HUES6 (cell line): ENCODE measurements around the gene NFIA.
"Not testable (repeated sequence)": the region's sequence is repeated elsewhere in the genome, so short reads cannot be mapped to it uniquely, and the experiment has no call there.

Source experiments
- H3K27ac ChIP-seq: 2 replicates; pipeline ENCODE4 v1.7.0; 2013; ENCODE audit warnings: low read depth, mild to moderate bottlenecking, low read length, inconsistent platforms
- H3K27me3 ChIP-seq: 2 replicates; pipeline ENCODE4 v1.6.1; 2013; ENCODE audit warnings: low read length; ENCODE audit not compliant: control insufficient read depth, insufficient read depth
- H3K36me3 ChIP-seq: 2 replicates; pipeline ENCODE4 v1.6.1; 2013; ENCODE audit warnings: low read length; ENCODE audit not compliant: control insufficient read depth, insufficient read depth
- H3K4me1 ChIP-seq: 2 replicates; pipeline ENCODE4 v1.6.1; 2013; ENCODE audit warnings: low read length; ENCODE audit not compliant: control insufficient read depth, insufficient read depth
- H3K4me3 ChIP-seq: 2 replicates; pipeline ENCODE4 v1.5.1; 2013; ENCODE audit warnings: low read depth, low read length
- H3K9ac ChIP-seq: one replicate; pipeline ENCODE4 v1.6.1; 2013; ENCODE audit warnings: mild to moderate bottlenecking, low read length
- H3K9me3 ChIP-seq: 2 replicates; pipeline ENCODE4 v1.6.1; 2013; ENCODE audit warnings: low read depth, low read length; ENCODE audit not compliant: control insufficient read depth, insufficient read depth

Gene NFIA

GRCh38 chr1:61067446-61068019, 14.8 kb upstream of the NFIA start:
- Histone ChIP-seq H3K9ac (no peak overlapping the region), H3K27me3 (peaks cover 5% of the 10 kb centered on the region; the same call in 1 of the 2 replicates), H3K36me3 (no peaks in the 10 kb centered on the region), H3K4me3 (no peak overlapping the region), H3K27ac (no peak overlapping the region), H3K9me3 (no peaks in the 10 kb centered on the region), H3K4me1 (no peaks in the 10 kb centered on the region; the same call in 1 of the 2 replicates)

DNA sequence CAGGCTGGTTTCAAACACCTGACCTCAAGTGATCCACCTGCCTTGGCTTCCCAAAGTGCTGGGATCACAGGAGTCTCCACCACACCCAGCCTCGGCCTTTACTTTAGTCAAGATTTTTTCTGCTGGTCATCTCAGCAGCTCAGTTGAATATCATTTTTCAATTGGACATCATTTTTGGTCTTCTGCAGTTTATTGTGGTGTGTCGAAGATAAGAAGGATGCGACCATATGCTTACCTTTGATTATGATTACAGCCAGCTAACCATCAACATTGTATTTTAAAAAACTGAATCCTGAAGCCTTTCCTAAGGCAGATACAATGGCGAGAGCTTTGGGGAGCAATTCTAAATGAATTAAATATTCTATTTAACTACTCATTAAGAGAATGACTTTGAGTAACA, 12.3 kb upstream of the NFIA start:
- Histone ChIP-seq H3K4me3 (no peak overlapping the region), H3K36me3 (no peaks in the 10 kb centered on the region), H3K27ac (no peak overlapping the region), H3K9ac (no peak overlapping the region), H3K27me3 (peaks cover 5% of the 10 kb centered on the region; the same call in 1 of the 2 replicates), H3K9me3 (no peaks in the 10 kb centered on the region), H3K4me1 (no peaks in the 10 kb centered on the region; the same call in 1 of the 2 replicates)

GRCh38 chr1:61071205-61072130, 10.9 kb upstream of the NFIA start:
- no peak overlapping the region for H3K27ac ChIP-seq
- H3K27me3 ChIP-seq, result peaks cover 5% of the 10 kb centered on the region; the same call in 1 of the 2 replicates
- H3K36me3 ChIP-seq, result no peaks in the 10 kb centered on the region
- no peak overlapping the region for H3K4me3 ChIP-seq
- peaks cover 2% of the 10 kb centered on the region; the same call in 1 of the 2 replicates for H3K4me1 ChIP-seq
- no peak overlapping the region for H3K9ac ChIP-seq
- no peaks in the 10 kb centered on the region for H3K9me3 ChIP-seq

- H3K27me3 ChIP-seq, result peaks cover 14% of the 10 kb centered on the region
- H3K36me3 ChIP-seq, result no peaks in the 10 kb centered on the region
- no peak overlapping the region for H3K27ac ChIP-seq
- no peaks in the 10 kb centered on the region for H3K9me3 ChIP-seq
- peaks cover 8% of the 10 kb centered on the region for H3K4me1 ChIP-seq
- H3K4me3 ChIP-seq, result no peak overlapping the region
- H3K9ac ChIP-seq, result no peak overlapping the region
Measured at GRCh38 chr1:61073871-61074270, 8.5 kb upstream of the NFIA start.

- peaks cover 24% of the 10 kb centered on the region for H3K4me1 ChIP-seq
- H3K27ac ChIP-seq, H3K9me3 ChIP-seq, H3K9ac ChIP-seq, H3K36me3 ChIP-seq: not testable (repeated sequence)
- peak overlapping the region; percentile 84 for H3K4me3 ChIP-seq
- peaks cover 31% of the 10 kb centered on the region for H3K27me3 ChIP-seq
Measured at GRCh38 chr1:61075833-61076232, 6.5 kb upstream of the NFIA start.

DNA sequence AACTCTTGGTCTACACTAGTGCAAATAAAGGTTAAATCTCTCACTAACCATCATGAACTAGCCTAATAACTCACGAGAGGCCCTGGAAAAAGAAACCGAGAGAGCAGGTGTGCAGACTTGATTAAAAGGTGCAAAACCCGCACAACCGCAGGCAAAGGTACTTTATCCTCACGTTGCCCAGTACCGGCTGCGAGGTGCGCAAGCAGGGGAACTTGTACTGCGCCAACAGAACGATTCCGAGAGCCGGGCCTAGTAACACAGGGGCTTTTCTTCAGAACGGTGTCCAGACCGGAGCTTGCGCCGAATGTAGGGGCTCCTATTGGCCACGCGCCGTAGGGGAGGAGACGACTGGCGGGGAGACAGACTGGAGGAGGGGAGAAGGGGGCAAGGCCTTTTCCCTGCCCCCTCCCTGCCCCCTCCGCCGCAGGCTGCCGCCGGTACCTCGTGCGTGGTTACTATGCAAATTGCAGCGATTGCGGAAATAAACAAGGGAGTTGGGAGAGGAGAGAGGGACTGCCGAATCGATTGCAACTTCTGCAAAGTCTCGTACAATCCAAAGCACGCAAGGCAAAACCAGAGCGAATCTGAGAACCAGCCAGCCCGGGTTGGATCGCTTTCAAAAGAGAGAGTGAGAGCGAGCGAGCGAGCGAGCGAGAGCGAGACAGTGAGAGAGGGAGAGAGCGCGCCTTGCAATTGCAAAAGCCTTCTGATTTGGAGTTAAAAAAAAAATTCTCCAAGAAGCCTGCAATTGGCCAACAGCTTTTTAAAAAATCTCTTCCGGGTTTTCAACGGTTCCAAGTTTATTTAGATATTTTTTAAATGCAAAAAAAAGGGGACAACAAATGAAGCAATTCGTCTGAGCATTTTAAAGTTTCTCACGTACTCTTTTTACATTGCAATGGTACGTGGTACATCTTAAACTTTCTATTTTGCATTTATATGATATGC, 5.4 kb upstream of the NFIA start:
- Histone ChIP-seq H3K9ac (peak overlapping the region; percentile 63), H3K27ac (peak overlapping the region; percentile 44), H3K27me3 (peaks cover 37% of the 10 kb centered on the region), H3K4me1 (peaks cover 32% of the 10 kb centered on the region), H3K36me3 (no peaks in the 10 kb centered on the region), H3K9me3 (no peaks in the 10 kb centered on the region), H3K4me3 (peak overlapping the region; percentile 84)

DNA sequence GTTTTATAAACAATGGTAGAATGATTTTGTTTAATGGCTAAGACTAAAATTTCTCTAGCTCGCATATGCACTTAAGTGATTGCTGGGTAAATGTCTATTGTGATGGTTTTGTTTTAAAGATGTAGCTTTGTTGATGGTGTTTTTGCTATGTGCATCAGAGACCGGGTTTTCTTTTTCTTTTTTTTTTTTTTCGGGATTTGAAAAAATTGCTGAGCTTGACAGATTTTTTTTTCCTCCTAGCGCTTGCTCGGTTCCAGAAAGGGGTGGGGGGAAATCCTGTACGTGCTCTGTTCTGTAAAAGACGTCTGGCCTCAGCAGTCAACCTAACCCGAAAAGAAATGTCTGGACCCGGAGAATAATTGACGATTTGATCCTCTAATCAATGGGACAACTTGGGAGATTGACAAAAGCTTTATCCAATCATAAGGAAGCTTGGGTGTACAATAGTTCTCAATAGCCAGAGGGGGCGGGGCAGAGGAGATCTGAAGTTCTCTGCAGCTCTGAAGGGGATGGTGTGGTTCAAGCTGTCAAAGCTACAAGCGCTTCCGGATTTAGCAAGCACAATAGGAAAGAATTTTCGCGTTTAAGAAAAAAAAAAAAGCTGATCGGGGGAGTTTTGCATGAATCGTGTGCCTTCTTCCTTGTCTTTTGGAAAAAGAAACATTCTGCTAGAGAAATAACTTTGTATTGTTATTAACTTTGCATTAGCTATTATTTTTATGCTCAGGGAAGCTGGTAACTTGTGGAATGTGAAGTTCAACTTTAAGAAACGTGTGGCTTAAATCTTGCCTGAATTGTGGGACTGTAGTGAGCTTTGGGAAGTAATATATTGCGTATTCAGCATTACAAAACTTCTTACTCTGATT, 4.5 kb upstream of the NFIA start:
- Histone ChIP-seq H3K4me3 (peak overlapping the region; percentile 84), H3K27ac (peak overlapping the region; percentile 44; the same call in 1 of the 2 replicates), H3K4me1 (peaks cover 32% of the 10 kb centered on the region), H3K36me3 (no peaks in the 10 kb centered on the region), H3K9me3 (no peaks in the 10 kb centered on the region), H3K27me3 (peaks cover 43% of the 10 kb centered on the region), H3K9ac (peak overlapping the region; percentile 63)

DNA sequence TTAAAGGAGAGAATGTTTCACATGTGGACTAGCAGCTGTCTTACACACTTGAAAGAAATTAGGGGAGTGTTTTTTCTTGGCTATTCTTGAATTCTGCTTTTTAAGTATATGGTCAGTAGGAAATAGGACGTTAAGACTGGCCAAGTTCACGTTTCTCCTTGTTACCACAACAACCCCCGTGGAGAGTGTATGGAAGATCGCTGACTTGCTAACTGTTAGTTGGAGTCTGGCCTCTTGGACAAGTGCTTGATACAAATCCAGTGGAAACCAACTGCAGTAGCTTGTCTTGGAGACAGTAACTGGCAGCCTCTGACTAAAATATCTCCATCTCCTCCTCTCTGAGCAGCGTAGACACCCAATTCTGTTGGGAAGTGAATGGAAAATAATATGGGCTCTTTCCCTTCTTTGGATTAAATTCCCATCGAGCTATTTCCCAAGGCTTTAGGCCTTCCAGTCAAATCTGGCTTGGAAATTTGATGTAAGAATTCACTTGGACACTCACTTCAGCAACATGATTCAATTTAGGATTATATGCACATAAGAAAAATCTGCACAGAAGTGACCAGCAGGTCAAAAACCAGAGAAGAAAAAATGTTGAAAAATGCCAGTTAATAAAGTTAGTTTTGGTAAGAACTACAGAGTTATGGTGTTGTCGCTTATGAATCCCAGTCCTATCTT, 3.6 kb upstream of the NFIA start:
- no peaks in the 10 kb centered on the region for H3K9me3 ChIP-seq
- peaks cover 51% of the 10 kb centered on the region for H3K27me3 ChIP-seq
- H3K4me3 ChIP-seq, result peak overlapping the region; percentile 84; the same call in 1 of the 2 replicates
- H3K36me3 ChIP-seq, result no peaks in the 10 kb centered on the region
- no peak overlapping the region for H3K9ac ChIP-seq
- no peak overlapping the region for H3K27ac ChIP-seq
- H3K4me1 ChIP-seq, result peaks cover 32% of the 10 kb centered on the region

DNA sequence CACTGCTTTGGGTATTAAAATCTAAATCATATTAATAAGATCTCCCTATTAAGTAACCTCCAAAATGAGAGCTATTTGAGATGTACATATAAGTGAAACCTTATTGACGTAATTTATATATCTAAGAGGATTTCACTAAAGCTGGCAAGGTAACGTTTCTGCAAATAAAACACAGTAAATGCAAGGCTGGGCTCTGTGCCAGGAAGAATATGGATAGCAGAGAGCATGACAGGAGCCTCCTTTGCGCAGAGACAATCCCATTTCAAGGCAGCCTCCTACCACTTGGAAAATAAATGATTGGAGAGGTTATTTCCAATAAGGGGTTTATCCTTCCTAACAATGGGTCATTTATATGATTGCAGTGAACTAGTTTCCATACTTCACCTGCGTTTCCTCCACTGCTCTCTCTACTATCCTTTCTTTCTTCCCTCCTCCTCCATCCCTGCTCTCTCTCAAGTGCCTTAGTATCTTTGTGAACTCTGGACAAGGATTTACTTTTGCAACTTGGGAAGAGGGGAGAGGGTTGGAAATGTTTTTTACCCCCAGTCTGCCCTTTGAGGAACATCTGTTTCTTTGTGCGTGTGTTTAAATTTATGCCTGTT, 3.0 kb upstream of the NFIA start:
- Histone ChIP-seq H3K27me3 (peaks cover 58% of the 10 kb centered on the region), H3K9ac (no peak overlapping the region), H3K4me1 (peaks cover 32% of the 10 kb centered on the region), H3K4me3 (peak overlapping the region; percentile 82), H3K9me3 (no peaks in the 10 kb centered on the region), H3K36me3 (no peaks in the 10 kb centered on the region), H3K27ac (no peak overlapping the region)
